ENCODE data around the gene CDYL2. TPM values are rescaled to one million over a fixed set of nuclear protein-coding genes. Genes with fewer than 3 reads are reported as not detected.

Gene CDYL2
- total and polyA plus RNA-seq, 2 donors (not counting 3 experiments of a cell fraction or from before 2014, with no cell fraction given) = 7.1 to 71.3 TPM

- no peak overlapping the region for H2AFZ ChIP-seq (ENCODE audit: low read depth, low read length)
- H3K27me3 ChIP-seq (ENCODE audit: control insufficient read depth in 2 of 2, insufficient read depth in 2 of 2, low read length in 2 of 2) = no peaks in the 10 kb centered on the region
- dilution Hi-C loops (cut with MboI; ENCODE audit: extremely low pct_ligation_motif_present, low sequenced_read_pairs) = no loop called here
- peaks cover 13% of the 10 kb centered on the region for H3K4me1 ChIP-seq (ENCODE audit: control insufficient read depth, extremely low read depth, insufficient read depth, low read length)
- intact Hi-C loops (cut with micrococcal nuclease) = loop anchor here (2.0 kb wide), 1 partner anchor 56 kb away; no protein-coding TSS in a partner anchor
- POLR2A ChIA-PET = no interaction called here
- FAIRE-seq (peak; percentile 77), DNase-seq (ENCODE audit: low read depth, low spot score) (peak; percentile 51)
- peaks cover 5% of the 10 kb centered on the region for H4K20me1 ChIP-seq (replicated peaks; ENCODE audit: control insufficient read depth, extremely low read depth, insufficient read depth, low read length)
- H3K9me1 ChIP-seq (replicated peaks; ENCODE audit: control insufficient read depth, extremely low read depth, insufficient read depth, low read length) = no peaks in the 10 kb centered on the region
- peak overlapping the region; percentile 2 for H3K4me2 ChIP-seq (ENCODE audit: insufficient read depth, low read length)
- no TSS peak for BruUV-seq (replicated peaks)
- H3K79me2 ChIP-seq (ENCODE audit: control insufficient read depth, insufficient read depth, low read length) = peaks cover 90% of the 10 kb centered on the region
- TF ChIP-seq POLR2A (IDR thresholded peaks at IDR 0.05; ENCODE audit: low read depth, low read length) = no peak
- no peak for TF ChIP-seq FOS (IDR thresholded peaks at IDR 0.05; ENCODE audit: borderline replicate concordance, insufficient read depth, low read length)
- TF ChIP-seq EZH2 (IDR thresholded peaks at IDR 0.05; ENCODE audit: borderline replicate concordance, low read depth, low read length, severe bottlenecking) = no peak
- no peak for TF ChIP-seq MYC (IDR thresholded peaks at IDR 0.05; ENCODE audit: low read depth, low read length)
- no peak for TF ChIP-seq GATA2 (IDR thresholded peaks at IDR 0.05; ENCODE audit: insufficient read depth, insufficient read length, low read depth, low read length)
- no peaks in the 10 kb centered on the region for H3K9me3 ChIP-seq (replicated peaks; ENCODE audit: control insufficient read depth, insufficient read depth, low read length)
- no peaks in the 10 kb centered on the region for H3K36me3 ChIP-seq (ENCODE audit: control insufficient read depth in 2 of 2, extremely low read depth in 1 of 2, insufficient read depth in 2 of 2, low read length in 2 of 2)
- H3K27ac ChIP-seq (ENCODE audit: insufficient read depth, low read depth, low read length) = no peak overlapping the region
- no peak overlapping the region for H3K4me3 ChIP-seq (replicated peaks in 1 of 3; ENCODE audit: insufficient read depth in 1 of 3, low read depth in 1 of 3, low read length in 3 of 3)
- CTCF ChIA-PET = interaction anchor here (0.9 to 1.5 kb wide), 5 partner anchors 12 to 225 kb away, joined by 3 to 4 read pairs (median 3); no protein-coding TSS in a partner anchor
- H3K9ac ChIP-seq (replicated peaks; ENCODE audit: extremely low read depth, insufficient read depth, low read length) = no peak overlapping the region
Observed at GRCh38 chr16:80751167-80751566, 53.2 kb downstream of the CDYL2 start.

DNA sequence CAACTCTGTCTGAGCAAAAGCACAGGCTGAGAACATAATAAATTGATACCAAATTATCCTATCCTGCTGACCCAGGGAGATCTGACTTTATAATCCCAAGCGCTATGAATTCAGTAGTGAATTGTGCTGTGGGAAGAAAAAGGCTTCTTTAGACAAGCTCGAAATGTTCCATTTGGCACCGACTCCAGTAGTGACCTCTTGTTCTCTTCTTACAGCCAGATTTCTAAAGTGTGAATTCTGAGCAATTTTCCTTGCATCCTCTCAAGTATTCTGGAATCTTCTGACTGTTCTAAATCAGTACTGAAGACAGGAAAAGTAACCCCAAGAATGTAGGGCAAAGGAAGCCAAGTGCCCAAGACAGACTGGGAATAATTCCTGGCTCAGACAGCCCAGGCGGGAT, 58.2 kb downstream of the CDYL2 start:
- H2AFZ ChIP-seq (ENCODE audit: low read depth, low read length) = no peak overlapping the region
- H3K9me3 ChIP-seq (replicated peaks; ENCODE audit: control insufficient read depth, insufficient read depth, low read length) = no peaks in the 10 kb centered on the region
- dilution Hi-C loops (cut with MboI; ENCODE audit: extremely low pct_ligation_motif_present, low sequenced_read_pairs) = no loop called here
- no peak overlapping the region for H3K4me2 ChIP-seq (ENCODE audit: insufficient read depth, low read length)
- no peaks in the 10 kb centered on the region for H3K9me1 ChIP-seq (replicated peaks; ENCODE audit: control insufficient read depth, extremely low read depth, insufficient read depth, low read length)
- no peaks in the 10 kb centered on the region for H3K36me3 ChIP-seq (ENCODE audit: control insufficient read depth in 2 of 2, extremely low read depth in 1 of 2, insufficient read depth in 2 of 2, low read length in 2 of 2)
- no peak for DNase-seq (ENCODE audit: low read depth, low spot score)
- no peaks in the 10 kb centered on the region for H3K27me3 ChIP-seq (ENCODE audit: control insufficient read depth in 2 of 2, insufficient read depth in 2 of 2, low read length in 2 of 2)
- ChIA-PET POLR2A (no interaction called here), CTCF (no interaction called here)
- H3K27ac ChIP-seq (ENCODE audit: insufficient read depth, low read depth, low read length) = no peak overlapping the region
- FAIRE-seq = no peak
- intact Hi-C loops (cut with micrococcal nuclease) = no loop called here
- no peak overlapping the region for H3K4me3 ChIP-seq (replicated peaks in 1 of 3; ENCODE audit: insufficient read depth in 1 of 3, low read depth in 1 of 3, low read length in 3 of 3)
- peaks cover 2% of the 10 kb centered on the region for H4K20me1 ChIP-seq (replicated peaks; ENCODE audit: control insufficient read depth, extremely low read depth, insufficient read depth, low read length)
- peaks cover 4% of the 10 kb centered on the region for H3K4me1 ChIP-seq (ENCODE audit: control insufficient read depth, extremely low read depth, insufficient read depth, low read length)
- no peak overlapping the region for H3K9ac ChIP-seq (replicated peaks; ENCODE audit: extremely low read depth, insufficient read depth, low read length)
- no TSS peak for BruUV-seq (replicated peaks)
- TF ChIP-seq MAX (IDR thresholded peaks at IDR 0.05; ENCODE audit: insufficient read depth, insufficient read length) (no peak), POLR2A (IDR thresholded peaks at IDR 0.05; ENCODE audit: low read depth, low read length) (no peak), EZH2 (IDR thresholded peaks at IDR 0.05; ENCODE audit: borderline replicate concordance, low read depth, low read length, severe bottlenecking) (no peak), GATA2 (IDR thresholded peaks at IDR 0.05; ENCODE audit: insufficient read depth, insufficient read length, low read depth, low read length) (no peak), POLR2AphosphoS5 (IDR thresholded peaks at IDR 0.05; ENCODE audit: insufficient read depth, low read depth, low read length) (no peak), MYC (IDR thresholded peaks at IDR 0.05; ENCODE audit: low read depth, low read length) (no peak), CTCF (IDR thresholded peaks at IDR 0.05; ENCODE audit: extremely low read depth in 1 of 2, insufficient read depth in 1 of 2, low read depth in 1 of 2, low read length in 2 of 2) (no peak), JUN (IDR thresholded peaks at IDR 0.05; ENCODE audit: borderline replicate concordance, insufficient read depth, insufficient read length, low read depth) (no peak), FOS (IDR thresholded peaks at IDR 0.05; ENCODE audit: borderline replicate concordance, insufficient read depth, low read length) (no peak)
- peaks cover 88% of the 10 kb centered on the region for H3K79me2 ChIP-seq (ENCODE audit: control insufficient read depth, insufficient read depth, low read length)
